Myocyte (in vitro differentiated cells): ENCODE measurements around the gene ALDH9A1. TPM values are rescaled to one million over a fixed set of nuclear protein-coding genes. Genes with fewer than 3 reads are reported as not detected.
"Not testable (repeated sequence)": the region's sequence is repeated elsewhere in the genome, so short reads cannot be mapped to it uniquely, and the experiment has no call there.

ENCODE experiments used
- DNase-seq: peaks from one replicate; pipeline ENCODE4 v3.0.0-alpha.2; 2012; ENCODE audit warnings: low read depth
- total RNA-seq: library from RNA; depleted of rRNA; stranded (reverse); fragments of >200 nt; gene quantifications from 2 replicates; pipeline ENCODE4 v1.2.3, GENCODE V29; 2014

The ALDH9A1 gene
- total RNA-seq, 1 donor from 2014 or later, result 200 TPM

DNA sequence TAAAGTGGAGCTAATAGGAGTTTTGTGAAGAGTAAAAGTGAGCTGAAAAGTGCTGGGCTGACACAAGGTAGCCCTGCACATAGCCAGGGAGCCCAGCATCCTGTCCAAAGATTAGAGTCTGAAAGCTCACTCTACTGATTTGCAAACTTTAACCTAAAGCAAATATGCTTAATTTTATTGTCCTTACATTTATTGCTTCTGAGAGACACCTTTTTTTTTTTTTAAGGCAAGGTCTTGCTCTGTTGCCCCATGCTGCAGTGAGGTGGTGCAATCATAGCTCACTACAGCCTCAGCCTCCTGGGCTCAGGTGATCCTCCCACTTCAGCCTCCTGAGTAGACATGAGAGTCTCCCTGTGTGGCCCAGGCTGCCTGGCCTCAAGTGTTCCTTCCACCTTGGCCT, 50.8 kb downstream of the ALDH9A1 start:
- DNase-seq, result no peak

DNA sequence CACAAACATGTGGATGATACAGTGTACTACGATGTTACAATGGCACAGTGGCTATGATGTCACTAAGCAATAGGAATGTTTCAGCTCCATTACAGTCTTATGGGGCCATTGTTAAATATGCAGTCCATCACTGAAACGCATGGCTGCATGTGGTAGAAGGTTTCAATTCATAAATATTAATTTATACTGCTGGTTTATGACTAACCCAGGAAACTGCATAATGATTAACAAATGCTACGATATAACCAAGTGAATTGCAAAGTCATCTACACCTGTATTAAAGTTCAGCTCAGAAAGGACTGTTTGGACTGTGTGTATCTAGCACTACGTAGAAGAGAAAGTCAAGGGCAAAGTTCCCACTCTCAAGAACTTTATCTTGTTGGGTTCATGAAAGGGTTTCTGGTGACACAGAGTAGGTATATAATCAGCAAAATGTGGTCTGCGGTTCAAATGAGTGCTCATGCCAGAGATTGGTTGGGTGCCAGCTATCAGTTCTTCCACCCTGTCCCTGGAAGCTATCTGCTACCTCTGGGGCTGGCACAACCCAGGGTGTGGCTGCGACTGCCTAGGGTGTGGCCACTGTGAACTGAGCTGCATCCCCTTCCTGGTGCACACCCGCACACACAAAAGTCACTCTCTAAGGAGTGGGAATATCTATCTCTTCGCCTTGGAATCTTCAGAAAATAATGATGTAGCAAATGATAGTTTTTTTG, 52.6 kb downstream of the ALDH9A1 start:
- DNase-seq, result peak; percentile 6

DNA sequence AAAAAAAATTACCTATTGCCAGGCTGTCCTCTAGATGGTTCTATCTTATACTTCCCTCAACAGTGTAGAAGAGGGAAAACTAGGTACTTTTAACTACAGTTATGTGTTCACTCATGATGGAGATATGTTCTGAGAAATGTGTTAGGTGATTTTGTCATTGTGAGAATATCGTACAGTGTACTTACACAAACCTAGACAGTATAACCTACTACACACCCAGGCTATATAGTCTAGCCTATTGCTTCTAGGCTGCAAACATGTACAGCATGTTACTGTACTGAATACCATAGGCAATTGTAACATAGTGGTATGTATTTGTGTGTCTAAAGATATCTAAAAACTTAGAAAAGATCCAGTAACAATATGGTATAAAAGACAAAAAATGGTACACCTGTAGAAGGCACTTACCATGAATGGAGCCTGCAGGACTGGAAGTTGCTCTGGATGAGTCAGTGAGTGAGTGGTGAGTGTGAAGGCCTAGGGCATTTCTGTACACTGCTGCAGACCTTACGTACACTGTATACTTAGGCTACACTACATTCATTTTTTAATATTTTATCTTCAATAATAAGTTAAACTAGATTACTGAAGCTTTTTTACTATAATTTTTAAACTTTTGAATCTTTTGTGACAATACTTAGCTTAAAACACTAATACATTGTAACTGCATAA, 54.2 kb downstream of the ALDH9A1 start:
- DNase-seq, result no peak

DNA sequence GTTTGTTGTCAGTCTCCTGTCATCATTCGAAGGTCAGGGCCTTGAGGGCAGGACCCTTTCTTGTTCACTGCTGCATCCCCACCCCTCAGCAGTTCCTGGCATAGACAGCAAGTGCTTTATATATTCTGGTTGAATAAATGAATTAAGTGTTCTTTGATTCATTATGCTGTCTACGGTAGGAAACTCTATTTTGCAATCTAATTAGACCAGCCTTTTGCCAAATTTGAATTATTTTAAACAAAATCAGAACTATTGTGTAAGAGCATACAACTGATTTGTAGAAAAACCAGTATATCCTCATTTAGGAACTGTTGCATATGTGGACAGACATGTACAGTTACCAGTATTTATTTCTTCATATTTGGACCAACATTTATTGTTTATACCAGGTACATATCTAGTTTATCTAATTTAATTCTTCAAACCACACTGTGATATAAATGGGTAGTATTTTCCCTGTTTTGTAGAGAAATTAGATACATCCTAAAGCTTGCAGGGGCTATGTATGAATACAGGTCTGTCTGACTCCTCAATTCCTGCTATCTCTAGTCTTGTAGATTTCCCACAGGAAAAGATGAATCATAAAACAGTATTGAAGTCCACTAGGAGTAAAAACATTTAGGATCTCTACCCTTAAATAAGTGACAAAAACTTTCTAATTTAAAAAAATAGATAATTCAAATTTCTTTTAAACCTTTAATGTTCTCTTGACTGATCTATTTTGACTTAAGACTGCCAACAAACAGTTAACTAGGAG, 57.0 kb downstream of the ALDH9A1 start:
- DNase-seq, result no peak

DNA sequence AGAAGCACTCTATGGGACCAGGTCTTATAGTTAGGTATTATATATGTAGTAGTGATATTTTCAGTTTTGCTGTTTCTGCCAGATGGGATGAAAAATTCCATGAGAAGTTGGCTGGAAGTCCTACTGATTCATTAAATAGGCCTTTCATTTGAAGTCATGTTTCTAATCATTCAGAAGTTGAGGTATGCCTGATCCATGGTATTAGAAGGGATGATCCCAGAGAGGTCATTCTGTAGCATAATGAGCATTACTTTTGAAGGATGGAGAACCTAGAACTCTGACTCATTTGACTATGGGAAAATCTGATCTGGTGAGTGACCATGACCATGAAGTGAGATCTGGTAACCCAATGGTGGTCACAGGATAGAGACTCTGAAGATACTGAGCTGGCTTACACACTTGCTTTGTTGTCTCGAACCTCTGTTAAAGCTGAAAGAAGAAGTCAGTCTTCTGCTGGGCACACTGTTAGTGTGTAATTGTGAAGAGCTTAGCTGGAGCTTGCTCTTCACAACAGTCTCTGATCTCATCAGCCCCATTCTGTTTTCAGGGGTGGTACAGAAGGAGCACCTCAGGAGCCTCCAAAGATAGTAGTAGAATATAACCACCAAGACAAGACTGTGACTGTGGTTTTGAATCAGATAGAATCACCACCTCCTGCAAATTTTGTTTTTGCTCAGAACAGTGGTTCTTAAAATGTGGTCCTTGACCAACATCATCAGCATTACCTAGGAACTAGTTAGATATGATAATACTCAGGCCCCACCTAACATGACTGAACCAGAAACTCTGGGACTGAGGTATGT, 58.3 kb downstream of the ALDH9A1 start:
- no peak for DNase-seq

DNA sequence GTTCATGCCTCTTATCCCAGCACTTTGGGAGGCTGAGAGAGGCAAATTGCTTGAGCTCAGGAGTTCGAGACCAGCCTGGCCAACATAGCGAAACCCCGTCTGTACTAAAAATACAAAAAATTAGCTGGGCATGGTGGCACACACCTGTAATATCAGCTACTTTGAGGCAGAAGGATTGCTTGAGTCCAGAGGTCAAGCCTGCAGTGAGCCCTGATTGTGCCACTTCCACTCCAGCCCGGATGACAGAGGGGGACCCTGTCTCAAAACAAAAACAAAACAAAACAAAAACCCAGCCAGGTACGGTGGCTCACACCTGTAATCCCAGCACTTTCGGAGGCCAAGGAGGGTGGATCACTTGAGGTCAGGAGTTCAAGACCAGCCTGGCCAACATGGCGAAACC, 60.2 kb downstream of the ALDH9A1 start:
- DNase-seq, result not testable (repeated sequence)

DNA sequence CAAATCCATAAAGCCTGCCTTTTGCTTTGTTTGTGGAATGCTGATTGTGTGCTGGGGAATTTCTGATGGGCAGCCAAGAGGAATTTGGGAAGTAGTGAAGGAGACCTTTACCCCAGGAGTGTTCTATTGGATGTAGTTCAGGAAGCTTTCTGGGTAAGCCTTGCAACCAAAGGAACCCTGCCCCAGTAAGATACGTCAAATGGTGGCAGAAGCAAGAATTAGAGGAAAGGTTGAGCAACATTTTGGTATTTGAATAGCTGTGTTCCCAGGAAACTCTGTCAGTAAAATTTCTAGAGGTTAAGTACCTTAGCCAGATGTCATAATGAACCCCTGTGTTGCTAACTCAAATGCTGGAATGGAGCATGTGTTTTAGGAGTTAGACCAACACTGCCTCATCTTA, 60.9 kb downstream of the ALDH9A1 start:
- no peak for DNase-seq

DNA sequence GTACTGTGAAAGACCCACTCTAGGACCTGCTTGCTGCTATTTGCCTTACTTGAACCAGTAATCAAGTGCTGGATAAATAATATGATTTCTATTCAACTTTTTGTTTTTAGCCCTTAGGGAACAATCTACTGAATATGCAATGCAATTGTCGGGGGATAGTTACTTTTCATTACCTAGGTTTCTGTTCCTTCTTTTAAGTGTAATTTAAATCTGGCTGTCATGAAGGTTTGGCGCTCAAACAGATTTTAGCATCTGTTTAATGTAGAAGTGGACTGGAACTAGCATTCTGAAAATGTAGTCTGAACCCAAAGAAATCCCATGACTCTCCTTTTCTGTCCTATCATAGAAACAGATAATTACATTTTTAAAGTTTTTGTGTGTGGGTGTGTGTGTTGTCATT, 62.5 kb downstream of the ALDH9A1 start:
- no peak for DNase-seq

DNA sequence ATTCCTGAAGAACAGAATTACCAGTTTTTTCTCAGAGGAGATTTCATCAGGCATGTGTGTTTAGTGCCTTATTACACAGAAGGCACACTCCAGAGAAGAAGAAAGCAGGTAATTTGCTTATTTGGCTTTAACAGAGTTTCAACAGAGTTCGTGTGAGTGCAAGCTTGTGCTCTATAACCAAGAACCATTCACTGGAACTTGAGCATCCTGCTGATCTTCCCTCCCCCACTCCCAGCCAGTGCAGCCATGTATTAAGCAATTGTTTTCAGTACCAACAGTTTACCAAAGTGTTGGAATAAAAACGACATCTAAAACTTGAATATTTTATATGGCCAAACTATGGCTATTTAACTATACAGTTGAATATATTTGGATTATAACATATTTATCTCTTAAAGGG, 63.0 kb downstream of the ALDH9A1 start:
- no peak for DNase-seq

DNA sequence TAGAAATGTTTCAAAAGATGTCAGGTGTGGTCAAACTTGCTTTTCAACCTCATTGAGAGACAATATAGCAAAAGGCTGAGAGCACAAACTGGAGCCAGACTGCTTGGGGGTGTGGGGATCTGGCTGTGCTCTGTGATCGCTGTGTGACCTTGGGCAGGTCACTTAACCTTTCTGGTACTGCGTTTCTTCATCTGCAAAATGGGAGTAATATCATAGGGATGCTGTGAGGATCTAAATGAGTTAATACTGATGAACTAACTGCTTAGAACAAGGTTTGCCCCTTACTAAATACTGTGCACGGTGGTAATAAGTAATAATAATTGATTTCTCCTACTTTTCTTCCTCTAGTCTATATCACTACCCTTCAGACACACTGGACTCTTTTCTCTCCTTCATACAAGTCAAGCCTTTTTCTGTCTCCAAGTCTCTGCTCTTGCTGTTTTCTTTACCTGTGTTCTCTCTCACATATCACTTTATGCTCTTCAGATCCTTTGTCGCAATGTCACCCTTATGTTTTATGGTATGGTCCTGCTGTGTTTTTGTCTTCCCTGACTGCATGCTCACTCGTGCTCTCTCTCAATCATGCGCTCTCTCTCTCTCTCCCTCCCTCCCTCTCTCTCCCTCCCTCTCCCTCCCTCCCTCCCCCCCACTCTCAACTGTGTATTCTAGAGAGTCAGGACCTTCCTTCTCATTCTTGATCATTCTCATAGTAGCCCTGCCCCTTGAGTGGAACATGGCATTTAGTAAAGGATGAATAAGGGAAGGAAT, 64.0 kb downstream of the ALDH9A1 start:
- DNase-seq, result no peak

DNA sequence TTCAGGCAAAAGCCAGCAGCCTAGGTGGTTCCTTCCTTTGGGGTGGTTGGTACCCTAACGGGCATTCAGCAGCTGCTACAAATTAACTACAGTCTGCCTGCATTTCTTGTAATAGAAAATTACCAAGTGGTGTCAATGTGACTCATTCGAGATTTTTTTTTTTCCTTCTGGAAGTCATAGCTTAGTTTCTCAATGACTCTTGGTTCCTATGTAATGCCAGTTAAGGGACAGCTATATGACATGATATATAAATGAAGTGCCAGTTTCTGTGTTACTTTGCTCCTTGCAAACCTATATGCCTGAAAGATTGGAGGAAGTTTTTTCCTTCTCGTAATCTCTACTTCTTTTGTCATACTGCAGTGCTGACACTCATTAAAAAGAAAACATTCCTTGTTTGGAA, 64.7 kb downstream of the ALDH9A1 start:
- DNase-seq, result peak; percentile 35

DNA sequence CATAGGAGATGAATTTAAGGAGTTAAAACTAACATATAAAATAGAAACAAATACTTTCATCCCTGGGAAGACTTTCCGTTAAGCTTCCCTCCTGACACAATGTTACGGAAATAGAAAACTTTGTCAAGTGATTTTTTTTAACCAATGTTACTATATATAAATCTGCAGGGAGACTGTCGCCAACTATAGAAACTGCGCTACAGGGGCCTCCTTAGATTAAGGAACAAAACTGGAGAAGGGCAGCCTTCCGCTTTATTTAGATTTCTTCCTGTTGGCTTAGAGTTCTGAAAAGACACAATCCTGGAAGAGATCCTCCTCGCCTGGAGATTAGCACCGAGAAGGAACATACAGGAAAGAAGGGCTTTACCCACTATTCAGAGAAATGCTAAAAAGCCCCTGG, 65.9 kb downstream of the ALDH9A1 start:
- DNase-seq, result peak; percentile 51

DNA sequence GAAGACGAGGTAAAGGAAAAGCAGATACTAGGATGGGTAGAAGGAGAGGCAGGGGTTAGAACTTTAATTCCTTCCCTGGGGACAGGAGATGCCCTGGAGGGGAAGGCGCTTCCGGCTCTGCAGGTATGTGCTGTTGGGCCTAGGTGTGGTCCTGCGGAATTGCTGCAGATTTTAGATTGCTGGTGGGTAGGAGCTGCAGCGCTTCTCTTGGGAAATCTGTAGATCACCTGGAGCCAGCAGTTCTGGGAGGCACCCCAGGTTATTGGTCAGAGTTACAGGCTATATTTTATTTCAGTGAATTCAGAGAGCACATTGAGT, 66.3 kb downstream of the ALDH9A1 start:
- no peak for DNase-seq

DNA sequence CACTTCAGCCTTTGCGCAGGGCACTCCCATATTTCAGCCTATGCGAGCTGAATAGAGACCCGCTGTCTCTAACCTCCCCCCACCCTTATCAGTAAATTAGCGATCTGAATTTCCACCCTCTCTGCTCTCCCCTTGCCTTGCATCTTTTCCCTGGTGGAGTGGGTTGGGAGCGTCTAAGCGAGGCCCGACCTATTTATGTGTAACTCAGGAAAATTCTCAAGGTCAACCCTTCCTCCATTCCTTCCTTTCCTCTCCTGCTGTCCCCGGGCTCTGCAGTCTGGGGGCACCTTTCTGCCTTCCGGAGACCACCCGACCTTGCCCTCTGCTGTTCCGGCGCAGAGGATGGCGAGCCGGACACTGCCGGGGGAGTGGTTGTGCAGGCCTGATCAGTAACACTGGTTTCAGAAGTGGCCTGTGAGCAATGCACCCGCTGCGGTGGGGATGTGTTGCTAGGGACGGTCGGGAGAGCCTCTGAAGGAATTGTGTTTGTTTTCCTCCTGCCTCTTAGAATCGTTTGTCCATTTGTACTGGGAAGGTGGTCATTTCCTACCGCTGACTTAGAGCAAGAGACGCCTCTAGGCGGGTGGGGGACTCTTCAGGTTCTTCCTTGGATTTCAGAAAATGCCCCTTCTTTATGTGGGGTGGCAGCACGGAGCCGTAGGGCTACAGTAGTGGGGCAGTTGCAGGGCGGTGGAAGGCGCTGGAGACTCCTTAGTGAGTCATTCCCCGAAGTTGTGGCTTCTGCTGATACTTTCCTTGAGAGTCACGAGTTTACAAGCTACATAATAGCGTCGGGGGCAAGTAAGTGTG, 66.8 kb downstream of the ALDH9A1 start:
- peak; percentile 80 for DNase-seq

DNA sequence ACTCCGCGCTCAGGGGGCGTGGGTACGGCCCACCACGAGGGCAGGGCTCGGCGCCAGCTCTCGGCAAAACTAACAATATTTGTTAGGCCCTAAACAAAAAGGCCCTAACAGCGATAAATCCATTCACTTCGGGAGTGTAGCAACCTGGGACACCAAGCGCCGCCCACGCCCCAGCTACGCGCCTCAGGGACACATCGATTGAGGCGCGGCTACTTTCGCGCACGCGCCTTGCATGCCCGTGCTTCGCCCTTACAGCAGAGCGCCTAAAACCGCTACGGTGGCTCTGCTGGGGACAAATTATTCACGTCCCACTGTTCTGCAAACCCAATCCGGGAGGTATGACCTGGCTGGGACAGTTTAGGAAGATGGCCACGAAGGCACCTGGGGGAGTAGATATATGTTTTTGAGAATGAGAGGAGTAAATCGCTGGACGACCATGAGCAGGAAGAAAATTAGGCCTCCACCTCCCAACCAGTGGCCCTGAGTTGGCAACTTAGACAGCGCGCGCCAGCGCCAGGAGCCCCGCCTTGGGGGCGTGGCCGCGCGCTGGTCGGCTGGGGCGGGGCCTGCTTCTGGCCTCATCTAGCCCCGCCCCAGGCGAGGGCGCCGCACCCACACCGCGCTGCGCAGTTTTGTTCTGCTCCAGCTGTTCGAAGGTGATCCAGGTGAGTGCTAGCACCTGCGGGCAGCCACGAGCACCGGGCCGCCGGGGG, 67.6 kb downstream of the ALDH9A1 start, which contains the start of gene MGST3:
Gene MGST3 (plus strand): TSS at position 606 of the 713 bp plus-strand sequence. CDS start 18,614 bp downstream, outside the sequence.
- DNase-seq, result peak; percentile 97

DNA sequence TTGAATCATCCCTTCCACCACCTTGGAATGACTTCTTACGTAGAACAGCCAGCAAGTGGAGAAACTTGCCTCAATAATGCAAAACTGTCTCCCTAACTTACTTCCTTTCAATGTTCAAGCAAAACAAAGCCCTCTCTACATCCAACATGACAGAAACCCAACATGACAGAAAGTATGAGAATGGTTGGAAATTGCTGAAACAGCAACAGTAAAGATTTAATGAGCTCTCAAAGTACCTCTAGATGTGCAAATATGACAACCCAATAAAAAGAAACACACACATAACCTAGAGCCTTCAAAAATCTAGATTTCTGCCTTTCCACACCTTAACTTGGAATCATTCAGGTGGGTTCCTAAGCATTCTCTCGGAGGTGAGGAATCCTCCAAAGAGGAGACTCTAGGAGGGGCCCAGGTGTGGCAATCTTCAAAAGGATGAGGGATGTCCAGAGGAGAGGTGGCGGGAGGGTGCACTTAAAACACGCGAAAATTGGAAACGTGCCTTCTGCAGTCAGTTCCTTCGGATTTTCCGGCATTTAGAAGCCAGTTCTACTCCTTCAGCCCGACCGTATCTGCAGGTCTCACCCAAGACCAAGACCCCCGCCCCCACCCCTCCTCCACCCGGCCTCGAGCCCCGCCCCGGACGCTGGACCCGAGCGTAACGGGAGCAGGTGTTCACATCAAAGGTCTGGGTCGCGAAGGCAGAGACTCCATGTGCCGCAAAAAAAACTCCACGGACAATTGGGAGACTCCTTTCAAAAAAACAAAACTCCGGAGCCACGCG, 68.3 kb downstream of the ALDH9A1 start:
- DNase-seq, result no peak

DNA sequence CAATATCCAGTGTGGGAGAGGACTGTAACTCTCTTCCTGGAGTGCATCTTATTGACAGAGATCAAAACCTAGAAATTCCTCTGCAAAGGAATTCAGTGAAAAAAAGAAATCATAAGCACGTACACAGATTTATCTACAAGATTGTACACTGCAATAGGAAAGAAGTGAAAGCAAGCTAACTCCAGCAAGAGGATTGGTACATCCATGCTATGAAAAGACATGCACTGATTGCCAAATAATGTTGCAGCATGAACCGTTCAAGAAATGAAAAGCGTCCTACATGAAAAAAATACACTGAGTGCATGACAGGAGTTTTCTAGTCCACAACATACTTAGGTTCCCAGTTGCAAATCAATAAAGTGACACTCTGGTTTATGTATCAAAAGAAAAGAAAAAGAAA, 69.2 kb downstream of the ALDH9A1 start:
- no peak for DNase-seq

DNA sequence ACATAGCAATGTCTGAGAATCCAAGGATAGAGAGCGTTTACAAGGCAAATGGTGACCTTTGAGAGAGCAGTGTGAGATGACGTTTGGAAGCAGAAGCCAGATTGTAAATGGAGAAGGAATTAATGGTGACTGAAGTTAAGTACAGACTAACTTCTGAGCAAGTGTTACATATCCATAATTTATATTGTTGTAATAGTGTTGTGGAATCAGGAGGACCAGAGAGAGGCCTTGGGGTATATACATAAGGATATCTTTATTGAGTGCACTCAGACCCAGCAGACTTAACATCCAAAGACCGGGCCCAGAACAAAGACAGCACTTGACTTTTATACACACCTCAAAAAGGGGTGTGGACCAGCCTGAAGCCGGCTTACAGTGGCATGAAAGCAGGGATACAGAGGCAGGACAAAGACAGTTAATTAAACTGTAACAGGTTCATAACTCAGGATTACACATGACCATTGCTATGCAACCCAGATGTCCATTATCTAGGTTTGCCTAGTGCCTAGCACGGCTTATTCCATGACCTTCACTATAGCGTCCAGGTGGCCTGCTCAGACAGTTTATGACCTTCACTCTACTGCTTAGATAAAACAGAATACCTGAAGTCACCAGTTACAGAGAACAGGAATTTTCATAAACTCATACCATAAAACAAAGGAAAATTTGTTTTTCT, 70.1 kb downstream of the ALDH9A1 start:
- DNase-seq, result no peak
